GM18520 (cell line): ENCODE data around the gene ARF4.
"Not testable (repeated sequence)": the region's sequence is repeated elsewhere in the genome, so short reads cannot be mapped to it uniquely, and the experiment has no call there.

Source experiments
- ATAC-seq: cut with Tn5 transposase; IDR thresholded peaks from one replicate; pipeline ENCODE4 v1.9.1; 2021; ENCODE audit not compliant: unreplicated experiment

ARF4 gene

GRCh38 chr3:57597127-57597923 lies at the start of gene ARF4:
Gene ARF4, minus strand, starts transcription at chr3:57597344. Its CDS starts 204 bp downstream, at chr3:57597140.
- ATAC-seq = peak; percentile 93

- no peak for ATAC-seq
These were observed 49.6 kb upstream of the ARF4 start for GRCh38 chr3:57646723-57647122.

- no peak for ATAC-seq
These were observed 47.6 kb upstream of the ARF4 start for GRCh38 chr3:57644740-57645139.

- ATAC-seq = no peak
These were observed 40.2 kb upstream of the ARF4 start for GRCh38 chr3:57637391-57637790.

DNA sequence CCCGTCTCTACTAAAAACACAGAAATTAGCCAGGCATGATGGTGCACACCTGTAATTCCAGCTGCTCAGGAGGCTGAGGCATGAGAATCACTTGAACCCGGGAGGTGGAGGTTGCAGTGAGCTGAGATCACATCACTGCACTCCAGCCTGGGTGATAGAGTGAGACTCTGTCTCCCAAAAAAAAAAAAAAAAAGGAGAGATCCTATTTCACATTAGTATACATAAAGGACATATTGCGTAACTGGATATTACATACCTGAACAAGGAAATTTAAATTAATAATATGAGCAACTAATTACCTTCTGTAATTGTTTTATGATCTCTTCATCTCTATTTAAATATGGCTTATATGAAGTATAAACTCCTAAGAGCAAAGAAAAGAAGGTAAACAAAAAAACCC lies 37.1 kb upstream of the ARF4 start:
- not testable (repeated sequence) for ATAC-seq

DNA sequence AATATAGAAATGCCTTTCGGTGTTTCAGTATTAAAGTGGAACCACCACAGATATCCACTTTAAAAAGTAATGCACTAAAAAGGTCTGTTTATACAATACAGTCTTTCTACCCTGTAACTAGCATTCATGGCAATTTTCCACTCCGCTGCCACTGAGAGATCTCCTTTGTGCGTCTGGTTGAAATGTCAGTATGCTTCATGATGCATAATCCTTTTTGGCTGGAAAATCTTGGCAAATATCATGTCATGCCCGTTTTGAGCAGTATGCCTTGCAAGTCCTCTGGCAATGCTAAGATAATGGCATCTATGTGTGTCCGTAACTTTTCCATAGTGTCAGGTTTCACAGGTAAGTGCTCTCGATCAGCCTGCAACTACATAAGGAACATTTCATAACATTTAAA lies 30.8 kb upstream of the ARF4 start:
- ATAC-seq = no peak

GRCh38 chr3:57624801-57625200 lies 27.7 kb upstream of the ARF4 start:
- no peak for ATAC-seq

DNA sequence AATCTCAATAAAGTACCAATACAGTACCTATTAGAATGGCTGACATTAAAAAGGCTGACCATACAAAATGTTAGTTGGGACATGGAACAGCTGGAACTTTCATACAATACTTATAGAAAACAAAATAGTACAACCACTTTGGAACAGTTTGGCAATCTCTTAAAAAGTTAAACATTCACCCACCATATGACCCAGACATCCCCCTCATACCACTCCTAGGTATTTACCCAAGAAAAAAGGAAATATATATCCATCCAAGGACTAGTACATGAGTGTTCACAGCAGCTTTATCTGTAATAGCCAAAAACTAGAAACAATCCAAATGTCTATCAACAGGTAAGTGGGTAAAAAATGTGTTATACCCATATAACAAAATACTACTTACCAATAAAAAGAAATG lies 25.2 kb upstream of the ARF4 start:
- ATAC-seq = no peak

DNA sequence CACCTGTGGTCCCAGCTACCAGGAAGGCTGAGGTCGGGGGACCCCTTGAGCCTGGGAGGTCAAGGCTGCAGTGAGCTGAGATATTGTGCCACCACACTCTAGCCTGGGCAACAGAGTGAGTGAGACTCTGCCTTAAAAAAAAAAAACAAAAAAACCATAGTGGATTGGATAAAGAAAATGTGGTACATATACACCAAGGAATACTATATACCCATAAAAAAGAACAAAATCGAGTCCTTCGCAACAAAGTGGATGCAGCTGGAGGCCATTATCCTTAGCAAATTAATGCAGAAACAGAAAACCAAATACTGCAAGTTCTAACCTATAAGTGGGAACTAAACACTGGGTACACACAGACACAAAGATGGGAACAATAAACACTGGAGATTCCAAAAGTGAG lies 20.6 kb upstream of the ARF4 start:
- no peak for ATAC-seq

- ATAC-seq = no peak
These were observed 19.1 kb upstream of the ARF4 start for GRCh38 chr3:57616233-57616632.

DNA sequence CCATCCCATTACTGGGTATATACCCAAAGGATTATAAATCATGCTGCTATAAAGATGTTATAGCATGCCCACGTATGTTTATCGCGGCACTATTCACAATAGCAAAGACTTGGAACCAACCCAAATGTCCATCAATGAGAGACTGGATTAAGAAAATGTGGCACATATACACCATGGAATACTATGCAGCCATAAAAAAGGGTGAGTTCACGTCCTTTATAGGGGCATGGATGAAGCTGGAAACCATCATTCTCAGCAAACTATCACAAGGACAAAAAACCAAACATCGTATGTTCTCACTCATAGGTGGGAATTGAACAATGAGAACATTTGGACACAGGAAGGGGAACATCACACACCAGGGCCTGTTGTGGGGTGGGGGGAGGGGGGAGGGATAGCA lies 14.7 kb upstream of the ARF4 start:
- not testable (repeated sequence) for ATAC-seq

GRCh38 chr3:57605683-57606082 lies 8.5 kb upstream of the ARF4 start:
- no peak for ATAC-seq

- no peak for ATAC-seq
These were observed 7.8 kb upstream of the ARF4 start for GRCh38 chr3:57604971-57605370.

GRCh38 chr3:57600195-57600594 lies 3.1 kb upstream of the ARF4 start:
- no peak for ATAC-seq

GRCh38 chr3:57598765-57599360 lies 1.7 kb upstream of the ARF4 start:
- no peak for ATAC-seq

- no peak for ATAC-seq
These were observed 533 bp downstream of the ARF4 start for GRCh38 chr3:57596495-57597126.

DNA sequence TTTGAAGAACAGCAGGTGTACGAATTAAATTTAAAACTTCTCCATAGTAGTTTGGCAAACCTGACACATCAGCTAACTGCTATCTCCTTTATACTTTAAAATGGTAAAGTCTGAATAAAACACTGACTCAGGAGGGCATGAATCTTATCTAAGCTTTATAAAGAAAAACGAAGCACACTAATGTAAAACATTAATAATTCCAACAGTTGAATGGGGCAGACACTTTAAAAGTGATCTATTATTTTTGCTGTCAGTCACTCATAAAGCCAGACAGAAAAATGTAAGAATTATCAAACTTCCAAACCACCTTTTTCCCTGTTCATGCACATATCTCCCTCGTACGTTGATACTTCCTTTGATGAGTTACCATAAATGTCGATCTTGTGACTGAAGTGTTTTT lies 2.6 kb downstream of the ARF4 start:
- no peak for ATAC-seq

DNA sequence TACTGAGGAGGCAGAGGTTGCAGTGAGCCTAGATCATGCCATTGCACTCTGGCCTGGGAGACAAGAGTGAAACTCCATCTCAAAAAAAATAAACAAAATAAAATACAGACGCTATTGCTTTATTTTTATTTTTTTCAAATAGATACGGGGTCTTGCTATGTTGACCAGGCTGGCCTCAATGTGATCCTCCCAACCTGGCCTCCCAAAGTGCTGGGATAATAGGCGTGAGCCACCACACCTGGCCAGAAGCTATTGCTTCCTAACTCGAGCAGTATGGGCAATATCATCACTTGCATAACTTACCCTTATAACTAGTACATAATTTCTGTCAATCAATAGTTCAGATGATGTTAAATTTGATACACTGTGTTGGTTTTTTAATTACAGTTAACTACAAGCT lies 3.0 kb downstream of the ARF4 start:
- ATAC-seq = no peak

GRCh38 chr3:57592306-57592705 lies 4.8 kb downstream of the ARF4 start:
- no peak for ATAC-seq

GRCh38 chr3:57587905-57588304 lies 9.2 kb downstream of the ARF4 start:
- ATAC-seq = no peak

DNA sequence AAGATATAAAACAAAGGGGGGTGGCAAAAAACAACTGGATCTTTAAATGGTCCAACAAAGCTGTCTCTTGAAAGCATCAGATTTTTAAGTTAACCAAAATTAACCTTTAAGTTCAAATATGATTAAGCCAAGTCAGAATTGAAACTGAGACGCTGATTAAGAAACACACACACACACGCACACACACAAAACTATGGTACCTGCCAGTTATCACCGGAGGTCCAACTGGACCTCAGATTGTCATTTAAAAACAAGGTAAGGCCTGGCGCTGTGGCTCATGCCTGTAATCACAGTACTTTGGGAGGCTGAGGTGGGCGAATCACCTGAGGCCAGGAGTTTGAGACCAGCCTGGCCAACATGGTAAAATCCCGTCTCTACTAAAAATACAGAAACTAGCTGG lies 10.4 kb downstream of the ARF4 start:
- ATAC-seq = no peak

GRCh38 chr3:57583544-57583943 lies 13.6 kb downstream of the ARF4 start:
- no peak for ATAC-seq
